GM21576 (cell line): ENCODE measurements around the gene ZNF740.
"Not testable (repeated sequence)": the region's sequence is repeated elsewhere in the genome, so short reads cannot be mapped to it uniquely, and the experiment has no call there.

Experiments used
- ATAC-seq: cut with Tn5 transposase; IDR thresholded peaks from one replicate; pipeline ENCODE4 v1.9.1; 2021; ENCODE audit warnings: mild to moderate bottlenecking, moderate library complexity; ENCODE audit not compliant: unreplicated experiment

ZNF740 gene

DNA sequence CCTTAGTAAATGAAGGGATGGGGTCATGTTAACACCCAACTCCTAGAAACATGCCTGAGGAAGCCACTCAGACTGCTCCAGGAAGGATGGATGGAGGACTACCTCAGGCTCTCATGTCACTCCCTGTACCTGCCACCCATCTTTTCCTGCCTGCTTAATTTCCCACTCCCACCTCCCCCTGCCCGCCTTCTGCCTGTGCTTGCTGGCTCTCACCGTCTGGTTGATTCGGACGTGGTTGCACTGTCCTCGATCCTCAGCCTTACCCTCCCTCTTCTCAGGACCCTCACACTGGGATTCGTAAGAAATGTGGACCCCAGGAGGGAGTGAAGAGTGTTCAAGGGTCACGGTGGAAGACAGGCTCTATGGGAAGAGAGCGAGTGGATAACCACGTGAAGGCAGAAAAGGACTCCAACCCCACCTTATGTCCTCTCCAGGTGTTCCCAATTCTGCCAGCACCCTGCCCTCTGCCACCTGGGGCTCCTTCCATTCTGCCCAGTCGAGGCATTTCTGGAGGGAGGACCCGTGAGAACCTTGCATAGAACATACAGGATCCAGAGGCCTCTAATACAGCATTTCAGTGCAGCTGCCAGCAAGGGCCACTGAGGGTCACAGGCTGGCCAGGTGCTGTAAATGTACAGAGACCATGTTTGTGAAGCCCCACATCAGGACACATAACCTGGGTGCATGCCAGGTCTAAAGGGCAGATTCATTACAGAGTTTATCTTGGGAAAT, 13.6 kb downstream of the ZNF740 start:
- no peak for ATAC-seq

DNA sequence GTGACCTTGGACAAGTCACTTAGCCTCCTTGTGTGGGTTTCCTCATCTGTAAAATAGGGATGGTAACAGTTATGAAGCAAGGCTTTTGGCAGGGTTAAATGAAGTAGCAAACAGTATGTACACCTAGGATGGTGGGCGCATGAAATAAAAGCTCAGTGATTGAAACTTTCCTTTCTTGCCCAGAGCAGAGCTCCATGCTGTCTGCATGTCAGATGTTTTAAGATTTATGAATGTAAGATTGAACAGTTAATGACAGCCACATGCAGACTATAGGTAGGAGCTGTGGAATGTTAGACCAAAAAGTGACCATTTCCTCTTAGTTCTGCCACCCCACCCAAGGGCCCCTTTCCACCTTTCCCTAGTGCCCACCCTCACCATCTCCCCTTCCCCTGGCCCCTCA, 14.5 kb downstream of the ZNF740 start:
- ATAC-seq = no peak

GRCh38 chr12:53195516-53196420, 15.2 kb downstream of the ZNF740 start:
- ATAC-seq = no peak

- no peak for ATAC-seq
Measured at GRCh38 chr12:53196486-53196885, 16.0 kb downstream of the ZNF740 start.

DNA sequence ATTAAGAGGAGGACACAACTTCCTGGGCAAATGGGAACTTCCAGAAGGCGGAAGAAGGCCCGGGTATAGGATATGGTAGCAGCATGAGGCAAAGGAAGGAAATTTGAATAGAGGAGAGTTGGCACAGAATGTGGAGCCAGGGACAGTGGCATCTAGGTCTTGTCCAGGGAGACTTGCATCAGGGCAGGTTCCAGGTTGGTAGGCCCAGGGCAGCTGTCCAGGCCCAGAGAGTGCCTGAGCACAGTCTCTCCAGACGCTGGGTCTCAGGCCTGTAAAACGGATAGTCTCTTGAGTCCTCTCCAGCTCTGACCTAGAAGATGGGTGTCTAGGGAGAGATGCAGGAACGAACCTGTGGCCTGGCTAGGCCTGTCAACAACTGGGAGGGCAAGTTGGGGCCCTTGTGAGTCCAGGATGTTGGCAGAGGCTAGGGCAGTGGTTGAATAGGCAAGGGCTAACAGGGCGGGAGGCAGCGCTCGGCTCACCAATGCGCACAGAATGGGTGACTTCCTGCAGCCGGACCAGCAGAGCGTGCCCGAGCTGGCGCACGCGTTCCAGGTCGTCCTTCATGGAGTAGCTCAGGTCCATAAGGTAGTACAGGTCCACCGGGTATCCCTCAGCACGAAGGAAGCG, 16.6 kb downstream of the ZNF740 start:
- ATAC-seq = no peak

DNA sequence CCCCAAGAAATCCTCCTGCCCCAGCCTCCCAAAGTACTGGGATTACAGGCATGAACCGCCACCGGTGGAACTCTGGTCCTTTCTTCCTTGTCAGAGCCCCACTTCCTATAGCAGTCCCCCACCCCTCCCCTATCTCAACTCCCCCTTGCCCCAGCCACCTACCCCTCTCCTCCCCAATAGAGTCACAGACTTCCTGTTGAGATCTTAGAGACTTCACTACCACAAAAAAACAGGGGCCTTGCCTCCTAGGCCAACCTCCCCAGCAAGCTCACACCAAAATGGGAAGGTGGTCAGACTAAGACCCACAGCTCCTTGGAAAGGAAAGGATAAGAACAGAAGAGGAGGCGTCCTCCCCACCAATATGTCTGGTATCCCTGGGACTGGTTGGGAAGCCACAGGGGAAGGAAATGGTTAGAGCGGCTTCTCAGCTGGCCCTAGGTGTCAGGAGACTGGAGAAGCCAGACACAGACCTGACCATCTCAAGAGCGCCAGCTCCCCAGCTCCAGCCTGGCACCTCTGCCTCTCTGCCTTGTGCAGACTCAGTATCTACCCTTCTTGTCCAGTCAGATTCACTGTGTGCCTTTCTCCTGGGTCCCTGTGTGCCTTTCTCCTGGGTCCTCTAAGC, 18.1 kb downstream of the ZNF740 start:
- ATAC-seq = no peak

GRCh38 chr12:53199700-53200099, 19.2 kb downstream of the ZNF740 start:
- ATAC-seq = no peak

DNA sequence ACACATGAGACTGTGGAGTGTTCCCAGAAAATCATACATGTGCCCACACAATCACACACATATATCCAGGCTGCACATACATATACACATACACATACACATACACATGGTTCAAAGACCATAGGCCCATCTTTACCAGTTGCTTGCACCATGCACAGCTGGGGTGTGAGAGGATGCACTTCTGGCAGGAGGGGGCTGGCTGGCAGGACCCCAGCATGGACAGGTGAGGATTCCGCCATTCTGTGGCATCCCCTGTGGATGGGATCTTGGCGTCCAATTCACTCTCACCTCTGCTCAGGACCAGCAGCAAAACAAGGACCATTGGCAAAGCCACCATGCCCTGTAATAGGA, 19.6 kb downstream of the ZNF740 start:
- ATAC-seq = peak; percentile 20

DNA sequence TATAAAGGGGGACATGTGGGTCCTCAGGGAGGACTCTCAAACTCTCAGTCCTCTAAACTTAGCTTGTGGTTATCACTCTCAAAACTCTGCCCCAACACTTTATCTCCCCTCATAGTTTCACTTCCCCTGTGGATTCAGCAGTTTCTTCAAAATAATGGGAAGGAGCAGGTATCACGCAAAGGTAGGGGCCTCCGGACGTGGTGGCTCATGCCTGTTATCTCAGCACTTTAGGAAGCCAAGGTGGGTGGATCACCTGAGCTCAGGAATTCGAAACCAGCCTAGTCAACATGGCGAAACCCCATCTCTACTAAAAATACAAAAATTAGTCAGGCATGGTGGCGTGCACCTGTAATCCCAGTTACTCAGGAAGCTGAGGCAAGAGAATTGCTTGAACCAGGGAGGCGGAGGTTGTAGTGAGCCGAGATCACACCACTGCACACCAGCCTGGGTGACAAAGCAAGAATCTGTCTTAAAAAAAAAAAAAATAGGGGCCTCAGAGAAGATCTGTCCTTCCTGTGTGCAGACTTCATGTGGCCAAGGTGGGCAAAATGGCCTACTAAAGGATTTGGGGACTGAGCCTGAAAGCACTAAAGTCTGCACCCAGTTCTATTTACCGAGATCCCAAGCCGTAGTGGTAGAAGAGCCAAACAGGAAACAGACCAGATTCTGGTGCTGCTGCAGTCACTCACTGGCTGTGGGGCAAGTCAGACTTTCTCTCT, 20.1 kb downstream of the ZNF740 start:
- ATAC-seq = peak; percentile 48

- no peak for ATAC-seq
Measured at GRCh38 chr12:53201177-53201541, 20.6 kb downstream of the ZNF740 start.

DNA sequence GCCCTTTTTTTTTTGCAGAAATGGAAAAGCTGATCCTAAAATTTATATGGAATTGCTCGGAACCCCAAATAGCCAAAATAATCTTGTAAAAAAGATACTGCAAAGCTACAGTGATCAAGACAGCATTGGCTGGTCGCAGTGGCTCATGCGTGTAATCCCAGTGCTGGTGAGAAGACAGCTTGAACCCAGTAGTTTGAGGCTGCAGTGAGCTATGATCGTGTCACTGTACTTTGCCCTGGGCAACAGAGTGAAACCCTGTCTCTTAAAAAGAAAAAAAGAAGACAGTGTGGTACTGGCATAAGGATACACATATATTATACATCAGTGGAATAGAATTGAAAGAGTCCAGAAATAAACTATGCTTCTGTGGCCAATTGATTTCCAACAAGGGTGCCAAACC, 21.1 kb downstream of the ZNF740 start:
- no peak for ATAC-seq

GRCh38 chr12:53202316-53202715, 21.8 kb downstream of the ZNF740 start:
- ATAC-seq = not testable (repeated sequence)

DNA sequence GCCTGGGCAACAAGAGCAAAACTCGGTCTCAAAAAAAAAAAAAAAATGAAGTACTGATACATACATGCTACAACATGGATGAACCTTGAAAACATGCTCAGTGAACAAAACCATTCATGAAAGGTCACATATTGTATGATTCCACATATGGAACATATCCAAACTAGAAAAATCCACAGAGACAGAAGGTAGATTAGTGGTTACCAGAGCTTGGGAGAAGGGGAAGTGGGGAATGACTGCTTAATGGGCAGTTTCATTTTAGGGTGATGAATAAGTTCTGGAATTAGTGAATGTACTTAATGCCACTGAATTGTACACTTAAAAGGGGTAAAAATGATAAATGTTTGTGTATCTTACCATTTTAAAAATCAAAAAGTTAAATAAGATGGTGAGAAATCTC, 23.8 kb downstream of the ZNF740 start:
- ATAC-seq = no peak

DNA sequence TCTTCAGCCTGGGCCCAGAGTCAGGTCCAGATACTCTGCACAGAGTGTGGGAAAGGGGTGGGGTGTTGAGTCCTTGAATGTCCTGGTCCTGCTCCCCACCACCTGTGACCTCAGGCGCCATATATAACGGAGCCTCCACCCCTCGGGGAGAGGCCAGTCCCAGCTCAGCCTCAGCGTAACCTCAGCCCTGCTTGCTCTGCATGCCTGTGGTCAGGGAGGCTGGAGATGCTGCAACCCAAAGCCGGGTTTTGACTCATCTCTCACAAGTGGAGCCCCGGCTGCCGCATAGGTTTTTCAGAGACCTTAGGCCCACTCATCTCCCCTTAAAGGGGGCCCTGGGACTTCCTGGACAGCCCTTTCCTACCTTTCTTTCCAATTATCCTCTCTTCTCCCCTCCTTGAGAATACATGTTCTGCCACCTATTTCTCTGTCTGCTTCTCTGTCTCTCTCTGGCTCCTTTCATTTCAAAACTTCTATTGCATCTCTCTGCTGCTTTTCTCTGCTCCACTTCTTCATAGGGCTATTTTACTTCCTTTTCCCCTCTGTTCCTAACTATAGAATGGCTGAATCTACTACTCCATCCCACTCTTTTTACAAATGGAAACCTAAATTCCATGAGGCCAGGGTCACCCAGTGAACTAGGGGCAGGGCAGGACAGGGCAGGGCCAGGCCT, 25.4 kb downstream of the ZNF740 start:
- peak; percentile 63 for ATAC-seq

DNA sequence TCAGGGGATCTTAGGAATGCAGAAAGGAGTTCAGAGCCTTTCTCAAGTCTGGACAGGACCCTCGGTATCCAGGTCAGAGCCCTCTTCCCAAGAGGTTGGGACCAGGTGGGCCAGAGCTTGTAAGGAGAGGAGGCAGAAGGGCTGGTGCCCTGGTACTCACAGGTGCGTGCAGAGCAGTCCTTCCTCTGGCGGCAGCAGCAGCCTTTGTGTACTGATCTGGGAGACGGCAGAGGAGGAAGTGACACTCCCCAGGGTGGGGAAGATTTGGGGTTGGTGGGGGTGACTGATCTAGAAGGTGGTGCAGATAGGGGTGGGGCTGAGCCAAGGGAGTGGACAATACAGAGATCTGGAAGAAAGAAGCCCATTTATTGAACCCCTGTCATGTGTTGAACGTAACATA, 26.5 kb downstream of the ZNF740 start, which contains the start of gene ITGB7:
Gene ITGB7 (minus strand): TSS at position 210 of the 400 bp plus-strand sequence. CDS start 6,808 bp downstream, outside the sequence.
- peak; percentile 51 for ATAC-seq

GRCh38 chr12:53208435-53208834, 27.9 kb downstream of the ZNF740 start:
- no peak for ATAC-seq

GRCh38 chr12:53208877-53209463, 28.4 kb downstream of the ZNF740 start:
- peak; percentile 37 for ATAC-seq

GRCh38 chr12:53210843-53211242, 30.3 kb downstream of the ZNF740 start:
- ATAC-seq = no peak

DNA sequence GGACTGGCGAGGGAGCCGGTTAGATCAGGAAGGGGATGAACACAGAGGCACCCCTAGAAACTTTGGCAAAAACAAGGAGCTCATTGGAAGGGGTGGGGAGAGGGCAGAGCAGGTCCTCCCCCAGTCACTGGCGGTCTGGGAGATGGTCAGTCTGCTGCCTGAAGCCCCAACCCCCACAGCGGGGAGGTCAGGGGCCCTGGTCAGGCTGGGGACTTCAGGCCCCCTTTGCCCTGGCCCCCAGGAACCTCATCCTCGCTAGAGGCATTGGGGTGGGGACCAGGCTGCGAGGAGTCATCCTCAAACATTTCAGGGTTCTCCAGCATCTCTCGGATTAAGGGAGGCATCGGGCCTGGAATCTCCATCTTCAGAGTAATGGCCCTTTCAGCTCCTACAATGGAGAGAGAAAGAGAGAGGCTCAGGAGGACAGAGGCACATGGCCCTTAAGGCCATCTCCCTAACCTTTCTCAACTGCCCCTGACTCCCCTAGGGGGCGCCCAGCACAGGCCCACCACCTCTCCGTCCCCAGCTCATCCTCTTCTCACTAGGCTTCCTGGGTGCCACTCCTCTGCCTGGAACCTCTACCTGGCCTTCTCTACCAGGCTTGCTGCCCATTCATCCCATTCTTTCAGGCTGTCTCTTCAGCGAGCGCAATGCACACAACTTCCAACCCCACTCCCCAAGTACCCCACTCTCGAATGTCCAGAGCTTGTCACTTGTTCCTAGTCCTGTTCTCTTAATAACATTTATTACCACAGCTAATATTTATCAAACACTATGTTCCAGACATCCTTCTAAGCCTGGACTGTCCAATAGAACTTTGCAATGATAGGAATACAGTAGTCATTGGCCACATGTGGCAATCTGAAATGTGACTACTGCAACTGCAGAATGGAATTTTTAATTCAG, 31.2 kb downstream of the ZNF740 start:
- no peak for ATAC-seq
